SK-N-SH treated with all-trans-retinoic acid at 6 μM for 48 hours (cell line): ENCODE measurements around the gene TTLL13.
"Not testable (repeated sequence)": the region's sequence is repeated elsewhere in the genome, so short reads cannot be mapped to it uniquely, and the experiment has no call there.

Experiments used
- ATAC-seq: fragments of 200-7000 bp; cut with Tn5 transposase; 3 replicates; pipeline ENCODE4 v1.9.1; 2020; ENCODE audit warnings: mild to moderate bottlenecking, moderate library complexity
- ARNTL ChIP-seq: fragments of 450-650 bp; formaldehyde crosslinking; IDR thresholded peaks from 2 replicates; pipeline ENCODE4 v1.5.0; 2020; ENCODE audit warnings: low read depth, mild to moderate bottlenecking, moderate library complexity, borderline replicate concordance
- BACH2 ChIP-seq: fragments of 250-450 bp; sonication (Bioruptor Pico); IDR thresholded peaks from 2 replicates; pipeline ENCODE4 v1.9.0; 2021; ENCODE audit warnings: mild to moderate bottlenecking, borderline replicate concordance
- CSDC2 ChIP-seq: fragments of 250-450 bp; sonication (Bioruptor Pico); IDR thresholded peaks from 2 replicates; pipeline ENCODE4 v1.5.0; 2020; ENCODE audit warnings: mild to moderate bottlenecking, moderate library complexity
- ESRRG ChIP-seq: fragments of 250-450 bp; sonication (Bioruptor Pico); IDR thresholded peaks from 2 replicates; pipeline ENCODE4 v1.6.1; 2021; ENCODE audit warnings: mild to moderate bottlenecking
- ISL1 ChIP-seq: fragments of 250-450 bp; sonication (Bioruptor Pico); IDR thresholded peaks from 2 replicates; pipeline ENCODE4 v2.1.2; 2022; ENCODE audit warnings: mild to moderate bottlenecking, moderate library complexity
- OSR1 ChIP-seq: fragments of 250-450 bp; sonication (Bioruptor Pico); IDR thresholded peaks from 2 replicates; pipeline ENCODE4 v1.8.0; 2022; ENCODE audit warnings: moderate library complexity, mild to moderate bottlenecking, inconsistent platforms
- PPARA ChIP-seq: fragments of 250-450 bp; sonication (Bioruptor Pico); IDR thresholded peaks from 2 replicates; pipeline ENCODE4 v1.5.0; 2020; ENCODE audit warnings: mild to moderate bottlenecking, borderline replicate concordance
- RARB ChIP-seq: fragments of 250-450 bp; sonication (Bioruptor Pico); IDR thresholded peaks from 2 replicates; pipeline ENCODE4 v1.8.0; 2021; ENCODE audit warnings: mild to moderate bottlenecking, moderate library complexity
- SNAI2 ChIP-seq: fragments of 250-450 bp; sonication (Bioruptor Pico); IDR thresholded peaks from 2 replicates; pipeline ENCODE4 v1.5.0; 2020; ENCODE audit warnings: mild to moderate bottlenecking, moderate library complexity
- TCF4 ChIP-seq: fragments of 250-450 bp; sonication (Bioruptor Pico); IDR thresholded peaks from 2 replicates; pipeline ENCODE4 v1.8.0; 2021; ENCODE audit warnings: mild to moderate bottlenecking, moderate library complexity, borderline replicate concordance
- TOX ChIP-seq: fragments of 250-450 bp; sonication (Bioruptor Pico); IDR thresholded peaks from 2 replicates; pipeline ENCODE4 v1.8.0; 2021; ENCODE audit warnings: mild to moderate bottlenecking, moderate library complexity, borderline replicate concordance
- ZFP3 ChIP-seq: fragments of 250-450 bp; sonication (Bioruptor Pico); IDR thresholded peaks from 2 replicates; pipeline ENCODE4 v1.5.0; 2020; ENCODE audit warnings: mild to moderate bottlenecking, moderate library complexity
- ZNF565 ChIP-seq: fragments of 450-650 bp; formaldehyde crosslinking; conservative IDR thresholded peaks from 2 replicates; pipeline ENCODE4 v1.5.0; 2020; ENCODE audit warnings: low read depth, mild to moderate bottlenecking, moderate library complexity
- ZNF70 ChIP-seq: fragments of 450-650 bp; formaldehyde crosslinking; IDR thresholded peaks from 2 replicates; pipeline ENCODE4 v1.5.0; 2020; ENCODE audit warnings: mild to moderate bottlenecking, moderate library complexity
- ZNF8 ChIP-seq: fragments of 450-650 bp; formaldehyde crosslinking; IDR thresholded peaks from 2 replicates; pipeline ENCODE4 v1.5.0; 2020; ENCODE audit warnings: mild to moderate bottlenecking, moderate library complexity
- TF ChIP-seq, protein P1 (sequence below): fragments of 250-450 bp; sonication (Bioruptor Pico); IDR thresholded peaks from 2 replicates; pipeline ENCODE4 v1.5.1; 2020; ENCODE audit warnings: low read depth, mild to moderate bottlenecking, moderate library complexity
- TF ChIP-seq, protein P2 (sequence below): fragments of 250-450 bp; sonication (Bioruptor Pico); IDR thresholded peaks from 2 replicates; pipeline ENCODE4 v1.5.1; 2021; ENCODE audit warnings: mild to moderate bottlenecking, moderate library complexity
- TF ChIP-seq, protein P3 (sequence below): fragments of 250-450 bp; sonication (Bioruptor Pico); IDR thresholded peaks from 2 replicates; pipeline ENCODE4 v1.5.0; 2020; ENCODE audit warnings: mild to moderate bottlenecking, moderate library complexity
- TF ChIP-seq, protein P4 (sequence below): fragments of 250-450 bp; sonication (Bioruptor Pico); IDR thresholded peaks from 2 replicates; pipeline ENCODE4 v1.8.0; 2021; ENCODE audit warnings: low read depth, mild to moderate bottlenecking, moderate library complexity, borderline replicate concordance

The TTLL13 gene

DNA sequence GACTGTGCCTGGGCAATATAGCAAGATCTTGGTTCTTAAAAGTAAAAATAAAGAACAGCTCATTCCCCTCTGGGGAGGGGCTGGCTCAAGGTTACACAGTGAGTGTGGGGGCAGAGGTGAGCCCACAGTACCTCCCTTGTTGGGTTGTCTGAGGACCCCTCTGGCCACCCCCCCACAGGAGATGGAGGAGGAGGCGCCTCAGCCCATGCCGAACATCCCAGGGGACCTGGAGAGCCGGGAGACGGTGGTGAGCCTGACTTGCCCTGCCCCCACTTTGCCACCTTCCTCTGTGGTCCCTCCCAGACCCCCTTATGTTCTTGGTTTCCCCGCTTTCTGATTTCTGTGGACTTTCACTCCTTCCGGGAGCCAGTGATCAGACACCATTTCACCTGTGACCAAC, 44.8 kb downstream of the TTLL13 start (continued):
- TF ChIP-seq, protein P1, sequence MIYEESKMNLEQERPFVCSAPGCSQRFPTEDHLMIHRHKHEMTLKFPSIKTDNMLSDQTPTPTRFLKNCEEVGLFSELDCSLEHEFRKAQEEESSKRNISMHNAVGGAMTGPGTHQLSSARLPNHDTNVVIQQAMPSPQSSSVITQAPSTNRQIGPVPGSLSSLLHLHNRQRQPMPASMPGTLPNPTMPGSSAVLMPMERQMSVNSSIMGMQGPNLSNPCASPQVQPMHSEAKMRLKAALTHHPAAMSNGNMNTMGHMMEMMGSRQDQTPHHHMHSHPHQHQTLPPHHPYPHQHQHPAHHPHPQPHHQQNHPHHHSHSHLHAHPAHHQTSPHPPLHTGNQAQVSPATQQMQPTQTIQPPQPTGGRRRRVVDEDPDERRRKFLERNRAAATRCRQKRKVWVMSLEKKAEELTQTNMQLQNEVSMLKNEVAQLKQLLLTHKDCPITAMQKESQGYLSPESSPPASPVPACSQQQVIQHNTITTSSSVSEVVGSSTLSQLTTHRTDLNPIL (CRISPR knock-in tag) = no peak

DNA sequence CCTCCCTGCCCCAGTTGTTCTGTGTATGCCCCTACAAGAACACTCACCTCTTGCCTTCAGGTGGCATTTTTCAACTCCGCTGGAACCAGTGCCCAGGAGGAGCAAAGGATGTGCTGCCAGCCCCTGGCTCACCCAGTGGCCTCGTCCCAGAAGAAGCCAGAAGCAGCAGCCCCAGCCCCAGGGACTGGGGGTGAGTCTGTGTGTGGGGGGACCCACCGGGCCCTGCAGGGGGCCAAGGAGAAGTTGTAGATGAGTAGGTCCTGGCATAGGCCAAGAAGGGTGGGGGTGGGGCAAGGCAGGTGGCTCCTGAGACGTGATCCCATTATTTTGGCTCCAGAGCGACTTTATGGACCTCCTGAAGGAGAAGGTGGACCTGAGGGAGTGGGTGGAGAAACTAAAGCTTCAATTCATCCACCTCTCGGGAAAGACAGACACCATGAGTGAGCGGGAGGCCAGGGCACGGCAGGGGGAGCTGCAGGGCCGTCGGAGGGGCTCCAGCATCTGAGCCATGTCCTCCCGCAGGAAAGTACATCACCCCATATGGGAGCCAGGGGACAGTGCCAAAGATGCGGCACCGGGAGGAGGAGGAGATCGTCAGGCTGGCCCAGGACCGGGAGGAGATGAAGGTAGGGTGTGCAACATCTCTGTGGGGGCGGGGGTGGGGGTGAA, 45.4 kb downstream of the TTLL13 start:
- no peak for ATAC-seq
- TF ChIP-seq ESRRG (CRISPR knock-in tag) (no peak), ZFP3 (CRISPR knock-in tag) (no peak), BACH2 (CRISPR knock-in tag) (no peak), RARB (CRISPR knock-in tag) (no peak), ARNTL (CRISPR knock-in tag) (no peak), TOX (no peak), SNAI2 (CRISPR knock-in tag) (no peak), ISL1 (CRISPR knock-in tag) (no peak), PPARA (no peak), ZNF8 (CRISPR knock-in tag) (no peak), CSDC2 (CRISPR knock-in tag) (no peak)
- TF ChIP-seq, protein P2, sequence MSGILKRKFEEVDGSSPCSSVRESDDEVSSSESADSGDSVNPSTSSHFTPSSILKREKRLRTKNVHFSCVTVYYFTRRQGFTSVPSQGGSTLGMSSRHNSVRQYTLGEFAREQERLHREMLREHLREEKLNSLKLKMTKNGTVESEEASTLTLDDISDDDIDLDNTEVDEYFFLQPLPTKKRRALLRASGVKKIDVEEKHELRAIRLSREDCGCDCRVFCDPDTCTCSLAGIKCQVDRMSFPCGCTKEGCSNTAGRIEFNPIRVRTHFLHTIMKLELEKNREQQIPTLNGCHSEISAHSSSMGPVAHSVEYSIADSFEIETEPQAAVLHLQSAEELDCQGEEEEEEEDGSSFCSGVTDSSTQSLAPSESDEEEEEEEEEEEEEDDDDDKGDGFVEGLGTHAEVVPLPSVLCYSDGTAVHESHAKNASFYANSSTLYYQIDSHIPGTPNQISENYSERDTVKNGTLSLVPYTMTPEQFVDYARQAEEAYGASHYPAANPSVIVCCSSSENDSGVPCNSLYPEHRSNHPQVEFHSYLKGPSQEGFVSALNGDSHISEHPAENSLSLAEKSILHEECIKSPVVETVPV (CRISPR knock-in tag) = no peak
- TF ChIP-seq, protein P3, sequence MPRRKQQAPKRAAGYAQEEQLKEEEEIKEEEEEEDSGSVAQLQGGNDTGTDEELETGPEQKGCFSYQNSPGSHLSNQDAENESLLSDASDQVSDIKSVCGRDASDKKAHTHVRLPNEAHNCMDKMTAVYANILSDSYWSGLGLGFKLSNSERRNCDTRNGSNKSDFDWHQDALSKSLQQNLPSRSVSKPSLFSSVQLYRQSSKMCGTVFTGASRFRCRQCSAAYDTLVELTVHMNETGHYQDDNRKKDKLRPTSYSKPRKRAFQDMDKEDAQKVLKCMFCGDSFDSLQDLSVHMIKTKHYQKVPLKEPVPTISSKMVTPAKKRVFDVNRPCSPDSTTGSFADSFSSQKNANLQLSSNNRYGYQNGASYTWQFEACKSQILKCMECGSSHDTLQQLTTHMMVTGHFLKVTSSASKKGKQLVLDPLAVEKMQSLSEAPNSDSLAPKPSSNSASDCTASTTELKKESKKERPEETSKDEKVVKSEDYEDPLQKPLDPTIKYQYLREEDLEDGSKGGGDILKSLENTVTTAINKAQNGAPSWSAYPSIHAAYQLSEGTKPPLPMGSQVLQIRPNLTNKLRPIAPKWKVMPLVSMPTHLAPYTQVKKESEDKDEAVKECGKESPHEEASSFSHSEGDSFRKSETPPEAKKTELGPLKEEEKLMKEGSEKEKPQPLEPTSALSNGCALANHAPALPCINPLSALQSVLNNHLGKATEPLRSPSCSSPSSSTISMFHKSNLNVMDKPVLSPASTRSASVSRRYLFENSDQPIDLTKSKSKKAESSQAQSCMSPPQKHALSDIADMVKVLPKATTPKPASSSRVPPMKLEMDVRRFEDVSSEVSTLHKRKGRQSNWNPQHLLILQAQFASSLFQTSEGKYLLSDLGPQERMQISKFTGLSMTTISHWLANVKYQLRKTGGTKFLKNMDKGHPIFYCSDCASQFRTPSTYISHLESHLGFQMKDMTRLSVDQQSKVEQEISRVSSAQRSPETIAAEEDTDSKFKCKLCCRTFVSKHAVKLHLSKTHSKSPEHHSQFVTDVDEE (CRISPR knock-in tag) = no peak
- TF ChIP-seq, protein P4, sequence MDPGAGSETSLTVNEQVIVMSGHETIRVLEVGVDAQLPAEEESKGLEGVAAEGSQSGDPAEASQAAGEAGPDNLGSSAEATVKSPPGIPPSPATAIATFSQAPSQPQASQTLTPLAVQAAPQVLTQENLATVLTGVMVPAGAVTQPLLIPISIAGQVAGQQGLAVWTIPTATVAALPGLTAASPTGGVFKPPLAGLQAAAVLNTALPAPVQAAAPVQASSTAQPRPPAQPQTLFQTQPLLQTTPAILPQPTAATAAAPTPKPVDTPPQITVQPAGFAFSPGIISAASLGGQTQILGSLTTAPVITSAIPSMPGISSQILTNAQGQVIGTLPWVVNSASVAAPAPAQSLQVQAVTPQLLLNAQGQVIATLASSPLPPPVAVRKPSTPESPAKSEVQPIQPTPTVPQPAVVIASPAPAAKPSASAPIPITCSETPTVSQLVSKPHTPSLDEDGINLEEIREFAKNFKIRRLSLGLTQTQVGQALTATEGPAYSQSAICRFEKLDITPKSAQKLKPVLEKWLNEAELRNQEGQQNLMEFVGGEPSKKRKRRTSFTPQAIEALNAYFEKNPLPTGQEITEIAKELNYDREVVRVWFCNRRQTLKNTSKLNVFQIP (CRISPR knock-in tag) = no peak

DNA sequence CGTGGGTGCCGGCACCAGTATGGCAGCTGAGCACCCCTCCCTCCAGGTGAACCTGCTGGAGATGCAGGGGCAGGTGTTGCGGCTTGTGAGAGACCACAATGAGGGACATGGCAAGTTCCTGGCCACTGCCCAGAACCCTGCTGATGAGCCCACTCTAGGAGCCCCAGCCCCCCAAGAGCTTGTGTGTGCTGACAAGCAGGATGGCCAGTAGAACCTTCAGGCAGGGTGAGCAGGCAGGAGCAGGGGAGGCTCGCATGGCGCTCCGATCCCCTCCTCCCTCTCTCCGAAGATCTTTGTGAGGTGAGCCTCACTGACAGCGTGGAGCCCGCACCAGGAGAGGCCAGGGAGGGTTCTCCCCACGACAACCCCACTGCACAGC, 45.9 kb downstream of the TTLL13 start:
- TF ChIP-seq, protein P4 (CRISPR knock-in tag) = no peak
- TF ChIP-seq ZNF70 (no peak), TCF4 (CRISPR knock-in tag) (no peak), SNAI2 (CRISPR knock-in tag) (no peak), ZNF565 (CRISPR knock-in tag) (no peak), ARNTL (CRISPR knock-in tag) (no peak), RARB (CRISPR knock-in tag) (no peak), ISL1 (CRISPR knock-in tag) (no peak), OSR1 (CRISPR knock-in tag) (no peak), ZNF8 (CRISPR knock-in tag) (no peak)
- TF ChIP-seq, protein P2 (CRISPR knock-in tag) = no peak
- no peak for ATAC-seq

DNA sequence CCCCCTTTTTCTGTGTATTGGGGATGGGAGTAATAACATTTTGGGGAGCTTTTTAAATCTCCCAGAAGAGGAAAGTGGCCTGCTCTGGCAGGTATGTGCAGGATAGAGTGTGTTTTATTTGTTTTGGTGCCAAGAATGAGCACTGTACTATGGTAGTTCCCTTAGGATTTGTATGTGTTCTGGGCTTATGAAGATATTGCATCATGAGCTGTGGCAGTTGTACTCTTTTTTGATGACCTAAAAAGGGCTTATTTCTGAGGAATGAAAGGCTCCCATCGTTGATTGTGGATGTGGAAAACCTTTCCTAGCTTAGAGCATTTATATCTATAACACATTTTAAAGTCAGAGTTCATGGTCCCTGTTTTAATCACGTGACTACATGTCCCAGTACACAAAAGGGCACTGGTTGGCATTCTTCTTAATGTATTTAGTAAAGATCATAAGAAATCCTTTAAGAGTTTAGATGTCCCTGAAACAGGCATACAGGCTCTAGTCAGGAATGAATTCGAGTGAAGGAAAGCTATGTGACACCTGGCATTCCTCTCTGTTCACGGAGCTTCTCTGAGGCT, 47.0 kb downstream of the TTLL13 start:
- not testable (repeated sequence) for ATAC-seq
